GM10266 (cell line): ENCODE results near the gene NUCB2.
A peak's percentile ranks its signal among the peaks of the same experiment; 100 is the strongest.

Experiments used
- DNase-seq: peaks from one replicate; pipeline ENCODE4 v3.0.0; 2012; ENCODE audit errors: extremely low spot score
- TF ChIP-seq, protein P1 (sequence below): IDR thresholded peaks from 2 replicates; pipeline ENCODE4 v1.5.1; 2012; ENCODE audit warnings: mild to moderate bottlenecking, low read depth; ENCODE audit not compliant: control insufficient read depth, insufficient read depth; ENCODE audit errors: missing control alignments

NUCB2 gene

DNA sequence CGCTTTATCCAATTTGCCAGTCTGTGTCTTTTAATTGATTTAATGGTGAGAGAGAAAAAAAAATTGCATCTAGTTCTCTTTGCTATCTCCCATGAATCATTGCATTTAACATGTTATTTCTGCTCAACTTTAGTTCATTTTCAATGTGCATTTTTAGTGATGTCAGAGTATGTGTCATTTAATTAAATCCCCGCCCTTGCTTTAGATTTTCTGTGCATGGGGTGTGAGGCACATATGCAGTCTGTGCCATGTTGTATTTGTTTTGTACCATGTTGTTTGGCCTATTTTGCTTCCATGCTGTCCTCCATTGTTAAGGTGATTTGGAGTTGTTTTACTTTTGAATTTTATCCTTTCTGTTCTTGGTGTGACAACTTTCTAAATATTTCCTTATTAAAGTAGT lies 66.7 kb downstream of the NUCB2 start:
- DNase-seq = no peak
- TF ChIP-seq, protein P1, sequence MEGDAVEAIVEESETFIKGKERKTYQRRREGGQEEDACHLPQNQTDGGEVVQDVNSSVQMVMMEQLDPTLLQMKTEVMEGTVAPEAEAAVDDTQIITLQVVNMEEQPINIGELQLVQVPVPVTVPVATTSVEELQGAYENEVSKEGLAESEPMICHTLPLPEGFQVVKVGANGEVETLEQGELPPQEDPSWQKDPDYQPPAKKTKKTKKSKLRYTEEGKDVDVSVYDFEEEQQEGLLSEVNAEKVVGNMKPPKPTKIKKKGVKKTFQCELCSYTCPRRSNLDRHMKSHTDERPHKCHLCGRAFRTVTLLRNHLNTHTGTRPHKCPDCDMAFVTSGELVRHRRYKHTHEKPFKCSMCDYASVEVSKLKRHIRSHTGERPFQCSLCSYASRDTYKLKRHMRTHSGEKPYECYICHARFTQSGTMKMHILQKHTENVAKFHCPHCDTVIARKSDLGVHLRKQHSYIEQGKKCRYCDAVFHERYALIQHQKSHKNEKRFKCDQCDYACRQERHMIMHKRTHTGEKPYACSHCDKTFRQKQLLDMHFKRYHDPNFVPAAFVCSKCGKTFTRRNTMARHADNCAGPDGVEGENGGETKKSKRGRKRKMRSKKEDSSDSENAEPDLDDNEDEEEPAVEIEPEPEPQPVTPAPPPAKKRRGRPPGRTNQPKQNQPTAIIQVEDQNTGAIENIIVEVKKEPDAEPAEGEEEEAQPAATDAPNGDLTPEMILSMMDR = no peak

DNA sequence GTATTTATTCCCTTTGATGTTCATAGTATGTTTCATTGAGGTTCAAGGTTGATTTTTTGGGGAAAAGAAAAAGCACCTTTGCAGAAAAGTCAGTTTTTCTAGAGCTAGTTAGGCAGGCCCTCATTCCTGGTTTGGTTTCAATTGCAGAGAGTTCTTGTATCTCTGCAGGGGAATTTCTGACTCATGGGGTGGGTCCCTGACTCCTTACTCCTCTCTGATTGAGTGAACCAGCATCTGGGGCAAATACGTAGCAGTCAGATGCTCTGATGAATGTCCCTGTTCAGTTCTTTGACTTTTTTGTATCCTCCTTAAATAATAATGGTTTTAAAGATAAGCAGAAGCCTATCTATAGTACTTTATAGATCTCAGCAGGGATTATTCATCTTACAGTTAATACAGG lies 67.4 kb downstream of the NUCB2 start:
- TF ChIP-seq, protein P1 = no peak
- DNase-seq = no peak

DNA sequence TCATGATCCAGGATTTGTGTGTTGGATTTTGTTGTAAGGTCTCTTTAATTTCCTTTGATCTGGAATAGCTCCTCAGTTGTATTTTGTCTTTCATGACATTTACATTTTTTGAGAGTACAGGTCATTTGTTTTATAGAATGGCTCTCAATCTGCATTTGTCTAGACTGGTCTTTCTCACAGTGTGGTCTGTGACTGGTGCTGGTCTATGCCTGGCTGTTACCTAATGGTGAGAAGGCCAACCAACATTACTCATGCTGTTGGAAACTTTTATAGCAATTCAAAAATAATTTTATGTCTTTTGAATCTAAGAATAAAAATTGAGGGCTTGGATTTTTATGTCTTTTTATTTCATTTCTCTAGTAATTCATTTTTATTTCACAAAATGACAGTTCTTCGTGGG lies 71.1 kb downstream of the NUCB2 start:
- DNase-seq = no peak
- TF ChIP-seq, protein P1 = no peak

DNA sequence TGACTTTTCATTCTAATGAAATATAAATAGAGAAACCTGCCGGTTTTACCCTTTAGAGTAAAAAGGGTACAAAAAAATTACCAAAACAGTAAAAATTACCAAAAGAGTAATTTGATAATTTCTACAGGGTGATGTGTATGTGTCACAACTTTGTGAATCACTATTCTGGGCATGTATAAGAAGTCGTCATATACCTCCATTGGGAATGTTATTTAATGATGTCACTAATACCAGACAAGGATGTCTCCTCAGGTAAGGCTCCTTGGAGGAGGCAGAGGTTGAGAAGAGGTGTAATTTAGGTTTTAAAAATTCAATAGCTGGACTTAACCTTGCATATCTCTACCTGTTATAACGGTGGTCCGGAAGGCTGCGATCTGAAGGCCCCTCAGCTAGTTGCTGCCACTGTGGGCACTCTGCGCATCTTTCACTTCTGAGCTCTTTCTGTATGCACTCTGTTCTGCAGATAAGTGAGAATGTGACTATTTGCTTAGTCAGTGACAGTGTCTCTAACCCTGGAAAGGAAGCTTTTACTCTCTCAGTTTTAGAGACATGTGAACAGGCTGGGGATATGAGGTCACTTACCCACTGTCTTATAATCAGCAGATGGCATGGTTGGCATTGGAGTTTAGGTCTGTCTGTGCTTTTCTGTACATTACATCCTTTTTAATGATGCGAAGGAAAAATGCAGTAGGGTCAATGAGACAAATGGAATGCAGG lies 74.1 kb downstream of the NUCB2 start:
- DNase-seq = no peak
- TF ChIP-seq, protein P1 = no peak

DNA sequence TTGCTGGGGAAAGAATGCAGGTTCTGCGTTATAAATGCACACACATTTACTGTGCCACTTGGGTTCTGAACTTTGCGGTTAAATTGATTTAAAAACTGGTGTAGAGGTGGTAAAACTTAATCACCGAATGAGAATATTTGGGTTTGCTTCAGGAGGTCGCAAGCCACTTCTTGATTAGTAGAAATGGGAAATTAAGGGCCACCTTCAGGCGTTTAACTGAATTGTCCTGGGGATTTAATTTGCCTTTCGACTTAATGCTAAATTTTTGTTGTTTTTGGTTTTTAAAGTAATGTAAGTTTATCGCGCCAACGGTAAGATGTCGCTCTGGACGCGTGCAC lies 74.6 kb downstream of the NUCB2 start:
- no peak for DNase-seq

DNA sequence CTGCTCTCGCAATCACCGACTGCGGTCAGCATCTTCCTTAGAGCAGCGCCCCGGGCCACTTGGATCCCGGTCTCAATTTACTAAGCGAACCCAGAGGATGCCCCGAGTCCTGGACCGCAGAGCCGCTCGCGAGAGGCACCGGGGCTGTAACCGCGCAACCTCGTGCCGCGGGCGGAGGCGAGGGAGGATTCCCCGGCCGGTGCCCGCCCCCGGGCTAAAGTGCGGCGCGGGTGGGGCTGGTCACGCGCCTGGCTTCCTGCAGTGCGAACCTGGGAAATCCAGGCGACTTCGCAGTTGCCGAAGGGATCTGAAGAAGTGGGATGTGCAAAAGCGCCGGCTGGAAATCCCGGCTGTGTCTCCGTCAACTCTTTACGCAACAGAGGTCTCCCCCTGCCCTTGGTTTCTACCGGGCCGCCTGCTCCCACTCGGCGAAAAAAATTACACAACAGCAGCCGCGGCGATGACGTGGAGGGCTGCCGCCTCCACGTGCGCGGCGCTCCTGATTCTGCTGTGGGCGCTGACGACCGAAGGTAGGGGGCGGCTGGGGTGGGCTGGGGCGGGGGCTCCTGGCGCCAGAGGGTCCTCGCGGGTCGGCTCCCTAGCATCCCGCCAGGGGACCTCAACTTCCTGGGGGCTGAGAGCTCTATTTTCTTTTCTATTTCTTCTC lies 75.1 kb downstream of the NUCB2 start, which contains the start of gene NCR3LG1:
Gene NCR3LG1 (plus strand): TSS at position 291 of the 667 bp plus-strand sequence. CDS start 170 bp downstream, at position 461.
- TF ChIP-seq, protein P1 = no peak
- DNase-seq = peak; percentile 62

More for the DNA sequence above, 74.6 kb downstream of the NUCB2 start:
- TF ChIP-seq, protein P1 = peak; percentile 5
